K562 (cell line): Measurements from ENCODE around the gene KHSRP. TPM values are rescaled to one million over a fixed set of nuclear protein-coding genes. Genes with fewer than 3 reads are reported as not detected.

Experiments used
- ARID2 ChIP-seq: fragments of 450-650 bp; IDR thresholded peaks from 2 replicates; pipeline ENCODE4 v1.6.1; 2017; ENCODE audit warnings: antibody characterized with exemption, mild to moderate bottlenecking
- GTF2B ChIP-seq: IDR thresholded peaks from 2 replicates; pipeline ENCODE4 v1.6.1; 2011; ENCODE audit not compliant: insufficient read length; ENCODE audit errors: extremely low read depth
- HMG20B ChIP-seq: fragments of 250-450 bp; sonication (Bioruptor Pico); IDR thresholded peaks from 2 replicates; pipeline ENCODE4 v1.5.0; 2021; ENCODE audit warnings: mild to moderate bottlenecking
- PBX2 ChIP-seq, 2 experiments: IDR thresholded peaks in 1 of 2; conservative IDR thresholded peaks in 1 of 2; 2 replicates each; pipeline ENCODE4 v1.6.1; 2016; ENCODE audit warnings: low read depth in 2 of 2, mild to moderate bottlenecking in 1 of 2, missing compliant biosample characterization in 1 of 2, missing genetic modification characterization in 1 of 2, moderate library complexity in 1 of 2
- RNF2 ChIP-seq: sonication (generic); IDR thresholded peaks from 2 replicates; pipeline ENCODE4 v1.6.1; 2016
- TCF3 ChIP-seq: sonication (generic); formaldehyde crosslinking; IDR thresholded peaks from 2 replicates; pipeline ENCODE4 v1.4.0; 2020; ENCODE audit warnings: mild to moderate bottlenecking, missing genetic modification reagents
- TCF7L2 ChIP-seq: fragments of 150-350 bp; IDR thresholded peaks from 2 replicates; pipeline ENCODE4 v1.6.1; 2016; ENCODE audit warnings: low read depth, mild to moderate bottlenecking, low read length, moderate library complexity
- THAP7 ChIP-seq: fragments of 250-450 bp; sonication (Bioruptor Pico); IDR thresholded peaks from 2 replicates; pipeline ENCODE4 v1.5.0; 2021
- ZC3H11A ChIP-seq: IDR thresholded peaks from 2 replicates; pipeline ENCODE4 v1.6.1; 2012; ENCODE audit warnings: low read depth, low read length, improper control_type of control experiment
- ZNF121 ChIP-seq: sonication (generic); formaldehyde crosslinking; conservative IDR thresholded peaks from 2 replicates; pipeline ENCODE4 v1.8.0; 2022; ENCODE audit warnings: missing genetic modification reagents
- ZNF518B ChIP-seq: fragments of 250-450 bp; sonication (Bioruptor Pico); IDR thresholded peaks from 2 replicates; pipeline ENCODE4 v1.5.0; 2021; ENCODE audit warnings: mild to moderate bottlenecking, moderate library complexity
- ZNF609 ChIP-seq: sonication (generic); formaldehyde crosslinking; IDR thresholded peaks from 2 replicates; pipeline ENCODE4 v1.8.1; 2023; ENCODE audit warnings: missing genetic modification reagents, mild to moderate bottlenecking, borderline replicate concordance
- ZNF717 ChIP-seq: fragments of 250-450 bp; sonication (Bioruptor Pico); IDR thresholded peaks from 2 replicates; pipeline ENCODE4 v1.5.0; 2021
- polyA plus RNA-seq, 8 experiments: library from polyadenylated mRNA; depleted of rRNA in 4 of 8; stranded (reverse) in 5 of 8; unstranded in 3 of 8; fragments of >200 nt; fragmentation: Nextera tagmentation in 2 of 8; fragmentation: Illumina TruSeq in 1 of 8; extraction: Ambion mirVana in 2 of 8; extraction: Trizol in 1 of 8; gene quantifications; 2 replicates each; pipeline versions ENCODE4 v1.2.1 to v1.2.3, GENCODE V29; 2011 to 2014; ENCODE audit warnings: inconsistent platforms in 1 of 8, missing spikeins in 1 of 8
- total RNA-seq, 7 experiments: library from RNA; depleted of rRNA in 6 of 7; stranded (reverse); fragments of >200 nt in 6 of 7; fragmentation: Illumina TruSeq in 2 of 7; extraction: Trizol in 2 of 7; gene quantifications; 2 replicates each; pipeline versions ENCODE4 v1.2.1 to v1.2.3, GENCODE V29; 2011 to 2021; ENCODE audit warnings: low replicate concordance in 1 of 7

Gene KHSRP
- total and polyA plus RNA-seq, 9 of the 15 experiments (the other 6 are each of a cell fraction or from before 2014, with no cell fraction given): 4.2 to 564 (median 139) TPM

- no peak for TF ChIP-seq ZNF717 (CRISPR knock-in tag)
- TF ChIP-seq HMG20B (CRISPR knock-in tag): no peak
- TF ChIP-seq PBX2 (CRISPR knock-in tag; IDR thresholded peaks at IDR 0.05; ENCODE audit: low read depth): peak; percentile 96
- TF ChIP-seq PBX2 (tag; conservative IDR thresholded peaks at IDR 0.05; ENCODE audit: low read depth): peak; percentile 100
- no peak for TF ChIP-seq THAP7 (CRISPR knock-in tag)
- no peak; the same call in none of the 2 replicates for TF ChIP-seq TCF3 (CRISPR knock-in tag)
- TF ChIP-seq ARID2: no peak
- 0 out of 2 replicates have a peak, but pooled peaks have one; percentile 6 for TF ChIP-seq ZNF609 (CRISPR knock-in tag)
- no peak for TF ChIP-seq ZC3H11A
- TF ChIP-seq GTF2B: no peak
- no peak for TF ChIP-seq ZNF518B (CRISPR knock-in tag)
- no peak for TF ChIP-seq ZNF121 (CRISPR knock-in tag)
- TF ChIP-seq TCF7L2: no peak
- peak; percentile 93 for TF ChIP-seq RNF2
Measured at GRCh38 chr19:6424939-6425731, 524 bp upstream of the KHSRP start (continued).
